ENCODE data around the gene CDK6.

GRCh38 chr7:92635538-92635937, 200.8 kb downstream of the CDK6 start:
- TF ChIP-seq CTCF (IDR thresholded peaks at IDR 0.05), result no peak
- no peak for TF ChIP-seq POLR2A (IDR thresholded peaks at IDR 0.05)

Measured in gastroesophageal sphincter (tissue), 3 donors.